Progenitor cell of endocrine pancreas (in vitro differentiated cells): Measurements from ENCODE around the gene RNLS. TPM values are rescaled to one million over a fixed set of nuclear protein-coding genes. Genes with fewer than 3 reads are reported as not detected.

ENCODE experiments used
- DNase-seq: peaks from one replicate; pipeline ENCODE4 v3.0.0; 2021; ENCODE audit warnings: low spot score; ENCODE audit not compliant: unreplicated experiment
- H3K27ac Mint-ChIP-seq: 2 replicates; pipeline ENCODE4 v1.8.0; 2021; ENCODE audit warnings: mild to moderate bottlenecking, moderate library complexity, mixed read lengths
- H3K27me3 Mint-ChIP-seq: 2 replicates; pipeline ENCODE4 v1.8.0; 2021; ENCODE audit warnings: mixed read lengths
- H3K36me3 Mint-ChIP-seq: 2 replicates; pipeline ENCODE4 v1.8.0; 2022; ENCODE audit warnings: mixed read lengths; ENCODE audit not compliant: insufficient read depth
- H3K4me1 Mint-ChIP-seq: 2 replicates; pipeline ENCODE4 v1.8.0; 2021; ENCODE audit warnings: low read depth, mixed read lengths
- H3K4me3 Mint-ChIP-seq: 2 replicates; pipeline ENCODE4 v1.8.0; 2021; ENCODE audit warnings: low read depth, mild to moderate bottlenecking, moderate library complexity, mixed read lengths
- H3K9me3 Mint-ChIP-seq: 2 replicates; pipeline ENCODE4 v1.8.0; 2021; ENCODE audit warnings: low read depth, mixed read lengths
- total RNA-seq: library from RNA; stranded (reverse); gene quantifications from 2 replicates; pipeline ENCODE4 v1.2.1, GENCODE V29; 2021
- TF ChIP-seq, protein P1 (sequence below): fragments of 200-600 bp; sonication (generic); IDR thresholded peaks from one replicate; pipeline ENCODE4 v1.5.0; 2021; ENCODE audit warnings: antibody characterized with exemption, mild to moderate bottlenecking; ENCODE audit not compliant: unreplicated experiment

Gene RNLS
- total RNA-seq, 1 donor from 2014 or later = 7.5 TPM

- Mint-ChIP-seq H3K4me1 (peaks cover 8% of the 10 kb centered on the region), H3K36me3 (no peaks in the 10 kb centered on the region), H3K9me3 (peaks cover 6% of the 10 kb centered on the region), H3K27ac (no peak overlapping the region), H3K27me3 (no peaks in the 10 kb centered on the region), H3K4me3 (no peak overlapping the region)
- DNase-seq = no peak
- TF ChIP-seq, protein P1, sequence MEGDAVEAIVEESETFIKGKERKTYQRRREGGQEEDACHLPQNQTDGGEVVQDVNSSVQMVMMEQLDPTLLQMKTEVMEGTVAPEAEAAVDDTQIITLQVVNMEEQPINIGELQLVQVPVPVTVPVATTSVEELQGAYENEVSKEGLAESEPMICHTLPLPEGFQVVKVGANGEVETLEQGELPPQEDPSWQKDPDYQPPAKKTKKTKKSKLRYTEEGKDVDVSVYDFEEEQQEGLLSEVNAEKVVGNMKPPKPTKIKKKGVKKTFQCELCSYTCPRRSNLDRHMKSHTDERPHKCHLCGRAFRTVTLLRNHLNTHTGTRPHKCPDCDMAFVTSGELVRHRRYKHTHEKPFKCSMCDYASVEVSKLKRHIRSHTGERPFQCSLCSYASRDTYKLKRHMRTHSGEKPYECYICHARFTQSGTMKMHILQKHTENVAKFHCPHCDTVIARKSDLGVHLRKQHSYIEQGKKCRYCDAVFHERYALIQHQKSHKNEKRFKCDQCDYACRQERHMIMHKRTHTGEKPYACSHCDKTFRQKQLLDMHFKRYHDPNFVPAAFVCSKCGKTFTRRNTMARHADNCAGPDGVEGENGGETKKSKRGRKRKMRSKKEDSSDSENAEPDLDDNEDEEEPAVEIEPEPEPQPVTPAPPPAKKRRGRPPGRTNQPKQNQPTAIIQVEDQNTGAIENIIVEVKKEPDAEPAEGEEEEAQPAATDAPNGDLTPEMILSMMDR = no peak
Observed at GRCh38 chr10:88473989-88474883, 108.9 kb downstream of the RNLS start.

GRCh38 chr10:88472540-88472939 lies 110.6 kb downstream of the RNLS start:
- Mint-ChIP-seq H3K4me1 (peaks cover 12% of the 10 kb centered on the region), H3K36me3 (no peaks in the 10 kb centered on the region), H3K4me3 (no peak overlapping the region), H3K27ac (no peak overlapping the region), H3K27me3 (no peaks in the 10 kb centered on the region), H3K9me3 (peaks cover 6% of the 10 kb centered on the region)
- DNase-seq = no peak
- TF ChIP-seq, protein P1 = no peak

DNA sequence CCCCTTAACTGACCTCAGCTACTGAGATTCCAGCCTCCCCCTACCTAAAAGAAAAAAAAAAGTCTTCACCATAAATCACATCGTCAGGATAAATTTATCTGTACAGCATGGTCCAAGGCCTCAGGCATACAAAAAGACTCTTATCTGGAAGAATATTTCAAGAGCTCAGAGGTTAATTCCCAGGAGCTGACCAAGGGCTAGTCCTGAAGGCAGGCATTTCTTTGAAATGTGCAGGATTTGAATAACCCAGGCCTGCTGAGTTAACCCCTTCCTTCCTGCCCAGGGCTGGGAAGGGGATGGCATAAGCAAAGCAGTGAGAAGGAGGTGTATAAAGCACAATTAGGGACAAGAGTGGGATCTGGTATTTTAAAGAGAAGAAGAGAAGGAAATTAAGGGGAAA lies 111.2 kb downstream of the RNLS start:
- no peak for DNase-seq
- Mint-ChIP-seq H3K4me1 (peaks cover 12% of the 10 kb centered on the region), H3K4me3 (no peak overlapping the region), H3K36me3 (no peaks in the 10 kb centered on the region), H3K27me3 (no peaks in the 10 kb centered on the region), H3K27ac (no peak overlapping the region), H3K9me3 (peaks cover 6% of the 10 kb centered on the region)
- TF ChIP-seq, protein P1 = no peak

DNA sequence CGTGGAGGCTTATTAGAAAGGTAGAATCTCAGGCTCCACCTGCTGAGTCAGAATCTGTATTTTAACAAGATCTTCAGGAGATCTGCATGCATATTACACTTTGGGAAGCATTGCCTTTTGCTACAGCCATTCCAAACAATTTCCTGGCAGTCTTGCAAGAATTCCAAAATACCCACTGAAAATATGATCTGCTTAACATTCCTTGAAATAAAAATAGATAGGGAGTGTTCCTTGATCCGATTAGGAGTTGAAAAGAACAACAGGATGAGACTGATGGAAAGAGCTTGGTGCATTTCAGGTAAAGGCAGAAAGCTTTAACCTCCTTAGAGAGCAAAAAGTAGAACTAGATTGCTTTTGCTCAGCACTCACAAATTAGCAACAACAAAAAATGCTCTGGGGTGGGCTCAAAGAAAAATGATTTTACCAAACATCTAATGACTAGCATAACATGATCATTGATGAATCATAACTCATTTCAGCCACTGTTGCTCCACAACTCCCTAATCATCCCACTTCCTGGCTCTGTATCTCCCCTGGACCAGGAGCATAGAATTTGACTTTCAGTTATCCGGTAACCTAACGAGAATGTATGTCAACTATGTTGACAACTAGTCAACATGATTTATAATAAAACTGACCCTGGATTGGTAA lies 115.2 kb downstream of the RNLS start:
- no peaks in the 10 kb centered on the region for H3K27me3 Mint-ChIP-seq
- H3K27ac Mint-ChIP-seq = no peak overlapping the region
- peaks cover 6% of the 10 kb centered on the region for H3K9me3 Mint-ChIP-seq
- TF ChIP-seq, protein P1 = no peak
- no peaks in the 10 kb centered on the region for H3K36me3 Mint-ChIP-seq
- DNase-seq = no peak
- H3K4me3 Mint-ChIP-seq = no peak overlapping the region
- H3K4me1 Mint-ChIP-seq = peaks cover 7% of the 10 kb centered on the region

DNA sequence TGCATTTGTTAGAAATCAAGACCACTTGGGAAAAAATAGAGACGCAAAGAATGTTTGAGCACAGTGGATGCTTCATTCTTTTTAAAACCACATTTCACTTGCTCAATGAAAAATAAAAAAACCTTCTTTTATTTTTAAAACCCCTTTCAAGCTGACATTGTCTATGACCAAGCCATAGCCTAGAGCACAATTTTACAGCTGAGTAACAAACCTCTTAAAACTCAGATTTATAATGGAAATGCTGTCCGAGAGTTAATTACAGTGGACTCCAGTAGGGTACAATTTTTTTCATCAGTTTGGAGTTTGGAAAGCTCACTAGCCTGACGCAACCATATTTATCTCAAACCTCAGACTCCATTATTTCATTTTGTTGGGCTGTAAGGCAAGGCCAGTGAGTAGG lies 116.3 kb downstream of the RNLS start:
- Mint-ChIP-seq H3K4me3 (no peak overlapping the region), H3K27ac (no peak overlapping the region), H3K27me3 (no peaks in the 10 kb centered on the region), H3K36me3 (no peaks in the 10 kb centered on the region), H3K4me1 (peaks cover 7% of the 10 kb centered on the region), H3K9me3 (peaks cover 3% of the 10 kb centered on the region)
- TF ChIP-seq, protein P1 = no peak
- DNase-seq = no peak
